Liver (tissue), 3 donors: ENCODE measurements around the gene BCAT1.

Experiments
- ATF3 ChIP-seq: IDR thresholded peaks from 2 replicates; pipeline ENCODE4 v1.6.1; 2016; ENCODE audit warnings: antibody characterized with exemption
- CTCF ChIP-seq: fragments of 150-350 bp; IDR thresholded peaks from 2 replicates; pipeline ENCODE4 v1.5.1; 2017; ENCODE audit warnings: improper control_type of control experiment, low read depth, low read length; ENCODE audit not compliant: missing input control
- GABPA ChIP-seq, 2 donors: IDR thresholded peaks in 1 of 2; conservative IDR thresholded peaks in 1 of 2; 2 replicates each; pipeline ENCODE4 v1.6.1; 2016; ENCODE audit warnings: antibody characterized with exemption in 2 of 2, mild to moderate bottlenecking in 1 of 2, moderate library complexity in 1 of 2
- NR2F2 ChIP-seq: IDR thresholded peaks from 2 replicates; pipeline ENCODE4 v1.6.1; 2016; ENCODE audit warnings: antibody characterized with exemption
- donor health status: healthy.
- donor health status: healthy.

GRCh38 chr12:24890048-24890803 lies 58.7 kb downstream of the BCAT1 start:
- TF ChIP-seq GABPA (IDR thresholded peaks at IDR 0.05 in 1 of 2, conservative IDR thresholded peaks at IDR 0.05 in 1 of 2), result no peak
- TF ChIP-seq NR2F2, result no peak
- TF ChIP-seq CTCF, result no peak
- no peak for TF ChIP-seq ATF3
